MM.1S (cell line): ENCODE data around the gene C3orf18.

Experiments
- DNase-seq: peaks from one replicate; pipeline ENCODE4 v3.0.0-alpha.2; 2015
- H2AFZ ChIP-seq: fragments of 300-600 bp; sonication (generic); 2 replicates; pipeline ENCODE4 v1.6.0; 2016; ENCODE audit warnings: antibody characterized with exemption, low read length
- H3F3A ChIP-seq: fragments of 300-600 bp; sonication (generic); 2 replicates; pipeline ENCODE4 v1.6.1; 2016; ENCODE audit warnings: mild to moderate bottlenecking, antibody characterized with exemption, low read length, moderate library complexity, mixed read lengths; ENCODE audit not compliant: insufficient read depth
- H3K27ac ChIP-seq: fragments of 300-600 bp; sonication (generic); 2 replicates; pipeline ENCODE4 v1.5.1; 2016; ENCODE audit warnings: mild to moderate bottlenecking, low read length
- H3K27me3 ChIP-seq: fragments of 300-600 bp; sonication (generic); replicated peaks from 2 replicates; pipeline ENCODE4 v1.6.0; 2016; ENCODE audit warnings: low read length; ENCODE audit not compliant: insufficient read depth
- H3K36me3 ChIP-seq: fragments of 300-600 bp; sonication (generic); replicated peaks from 2 replicates; pipeline ENCODE4 v1.6.1; 2016; ENCODE audit warnings: mild to moderate bottlenecking, low read length, mixed read lengths; ENCODE audit not compliant: insufficient read depth
- H3K4me1 ChIP-seq: fragments of 300-600 bp; sonication (generic); 2 replicates; pipeline ENCODE4 v1.6.1; 2016; ENCODE audit warnings: low read length, mixed read lengths
- H3K4me2 ChIP-seq: fragments of 300-600 bp; sonication (generic); 2 replicates; pipeline ENCODE4 v1.6.0; 2016; ENCODE audit warnings: low read depth, low read length
- H3K4me3 ChIP-seq: fragments of 300-600 bp; sonication (generic); 2 replicates; pipeline ENCODE4 v1.5.1; 2016; ENCODE audit warnings: low read length, mixed read lengths
- H3K79me2 ChIP-seq: fragments of 300-600 bp; sonication (generic); 2 replicates; pipeline ENCODE4 v1.6.1; 2016; ENCODE audit warnings: mixed run types, low read length, mixed read lengths
- H3K9ac ChIP-seq: fragments of 300-600 bp; sonication (generic); 2 replicates; pipeline ENCODE4 v1.6.1; 2016; ENCODE audit warnings: low read length, mixed read lengths
- H3K9me2 ChIP-seq: fragments of 300-600 bp; sonication (generic); replicated peaks from 2 replicates; pipeline ENCODE4 v1.6.1; 2016; ENCODE audit warnings: mild to moderate bottlenecking, low read length, mixed read lengths; ENCODE audit not compliant: insufficient read depth
- H3K9me3 ChIP-seq: fragments of 300-600 bp; sonication (generic); replicated peaks from 2 replicates; pipeline ENCODE4 v1.6.1; 2016; ENCODE audit warnings: mild to moderate bottlenecking, low read length, mixed read lengths; ENCODE audit not compliant: insufficient read depth
- H4K20me1 ChIP-seq: fragments of 300-600 bp; sonication (generic); 2 replicates; pipeline ENCODE4 v1.6.1; 2016; ENCODE audit warnings: mild to moderate bottlenecking, low read length, moderate library complexity, mixed read lengths; ENCODE audit not compliant: insufficient read depth
- CTCF ChIP-seq: fragments of 300-600 bp; sonication (generic); IDR thresholded peaks from 2 replicates; pipeline ENCODE4 v1.5.1; 2016; ENCODE audit warnings: antibody characterized with exemption, low read length, mixed read lengths
- EZH2 ChIP-seq: fragments of 300-600 bp; sonication (generic); optimal IDR thresholded peaks from 2 replicates; pipeline ENCODE3; 2017; ENCODE audit warnings: low read depth, mild to moderate bottlenecking, antibody characterized with exemption, low read length, mixed read lengths
- EZH2phosphoT487 ChIP-seq: fragments of 300-600 bp; sonication (generic); IDR thresholded peaks from 2 replicates; pipeline ENCODE4 v1.6.1; 2018; ENCODE audit warnings: antibody characterized with exemption, low read length

The C3orf18 gene

GRCh38 chr3:50587806-50588758 is 20.5 kb upstream of the C3orf18 start:
- Histone ChIP-seq H3K27me3 (no peaks in the 10 kb centered on the region), H3K27ac (no peak overlapping the region), H3K4me2 (no peak overlapping the region), H3K9ac (no peak overlapping the region), H3K4me3 (no peak overlapping the region), H3K79me2 (no peaks in the 10 kb centered on the region), H3K4me1 (0 out of 2 replicates have a peak, but pooled peaks cover 8% of the 10 kb centered on the region), H2AFZ (no peak overlapping the region), H3F3A (no peaks in the 10 kb centered on the region), H3K9me3 (no peaks in the 10 kb centered on the region), H3K9me2 (no peaks in the 10 kb centered on the region), H3K36me3 (no peaks in the 10 kb centered on the region), H4K20me1 (no peaks in the 10 kb centered on the region)
- no peak for DNase-seq
- no peak for TF ChIP-seq EZH2phosphoT487
- no peak for TF ChIP-seq CTCF
- no peak for TF ChIP-seq EZH2

DNA sequence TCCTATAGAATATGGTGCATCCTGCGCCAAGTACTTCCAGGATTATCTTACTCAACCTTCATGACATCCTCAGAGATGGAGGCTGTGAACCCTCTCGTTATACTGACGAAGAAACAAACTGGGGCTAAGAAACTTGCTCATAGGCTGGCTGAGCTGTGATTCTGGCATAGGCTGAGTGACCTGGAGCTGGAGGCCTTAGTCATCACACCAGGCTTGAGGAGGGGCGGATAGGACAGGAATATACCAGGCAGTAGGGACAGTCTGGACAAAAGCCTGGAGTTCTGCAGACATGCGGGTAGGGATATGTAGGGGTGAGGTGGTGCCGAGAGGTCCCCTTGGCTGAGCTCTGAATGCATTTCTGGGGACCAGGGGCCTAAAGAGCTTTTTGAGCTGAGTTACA is 19.8 kb upstream of the C3orf18 start:
- Histone ChIP-seq H3K9me2 (no peaks in the 10 kb centered on the region), H3K9ac (no peak overlapping the region), H3K36me3 (no peaks in the 10 kb centered on the region), H2AFZ (no peak overlapping the region), H3K4me3 (no peak overlapping the region), H3K27me3 (no peaks in the 10 kb centered on the region), H3K79me2 (no peaks in the 10 kb centered on the region), H3K4me2 (no peak overlapping the region), H3K9me3 (no peaks in the 10 kb centered on the region), H3F3A (no peaks in the 10 kb centered on the region), H3K27ac (no peak overlapping the region), H4K20me1 (no peaks in the 10 kb centered on the region), H3K4me1 (0 out of 2 replicates have a peak, but pooled peaks cover 8% of the 10 kb centered on the region)
- no peak for DNase-seq
- TF ChIP-seq EZH2phosphoT487 (no peak), CTCF (no peak), EZH2 (no peak)

DNA sequence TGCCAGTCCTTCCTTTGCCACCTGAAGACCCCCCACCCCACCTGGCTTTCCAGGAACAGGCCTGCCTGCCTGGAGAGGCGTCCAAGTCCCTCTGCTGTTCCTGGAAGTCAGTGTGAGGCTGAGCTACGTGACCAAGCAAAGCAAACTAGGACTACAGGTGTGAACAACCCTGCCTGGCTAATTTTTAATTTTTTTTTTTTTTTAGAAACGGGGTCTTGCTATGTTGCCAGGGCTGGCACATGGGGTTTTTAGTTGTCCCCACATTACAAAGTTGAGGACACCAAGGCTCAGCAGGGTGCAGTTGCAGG is 19.2 kb upstream of the C3orf18 start:
- Histone ChIP-seq H3K9ac (no peak overlapping the region), H3K79me2 (no peaks in the 10 kb centered on the region), H3K4me2 (no peak overlapping the region), H3F3A (no peaks in the 10 kb centered on the region), H2AFZ (no peak overlapping the region), H3K4me3 (no peak overlapping the region), H3K9me3 (no peaks in the 10 kb centered on the region), H3K27me3 (no peaks in the 10 kb centered on the region), H3K9me2 (no peaks in the 10 kb centered on the region), H3K36me3 (no peaks in the 10 kb centered on the region), H3K4me1 (0 out of 2 replicates have a peak, but pooled peaks cover 8% of the 10 kb centered on the region), H4K20me1 (no peaks in the 10 kb centered on the region), H3K27ac (no peak overlapping the region)
- TF ChIP-seq EZH2 (no peak), CTCF (no peak)
- DNase-seq, result no peak
